A549 (cell line): ENCODE results near the gene CX3CR1. TPM values are rescaled to one million over a fixed set of nuclear protein-coding genes. Genes with fewer than 3 reads are reported as not detected.

Experiments
- ATAC-seq, 2 experiments: fragments of 200-7000 bp in 1 of 2; fragments of >200 bp in 1 of 2; cut with Nextera tagmentation in 1 of 2; cut with Tn5 transposase in 1 of 2; 3 replicates each; pipeline versions ENCODE4 v1.8.0 to v1.9.1; 2018 to 2020; ENCODE audit warnings: mild to moderate bottlenecking in 1 of 2, moderate library complexity in 1 of 2
- CTCF ChIA-PET: fragments of 300-600 bp; sonication (Branson Sonifier 250); formaldehyde crosslinking; extraction: SDS; loops from one replicate; lab custom pipeline; 2021; ENCODE audit warnings: antibody characterized with exemption, inconsistent platforms; lab: Yijun Ruan, JAX
- POLR2A ChIA-PET: fragments of 350-600 bp; formaldehyde crosslinking; extraction: SDS; loops from one replicate; lab custom pipeline; 2021; ENCODE audit warnings: antibody characterized with exemption, inconsistent platforms; lab: Yijun Ruan, JAX
- DNase-seq, 2 experiments: peaks; one replicate each; pipeline versions ENCODE4 v3.0.0 to v3.0.0-alpha.2; 2011 to 2016; ENCODE audit warnings: low read depth in 1 of 2, low spot score in 1 of 2
- FAIRE-seq: peaks from 2 replicates; lab custom pipeline; 2011; peaks lifted over from hg19 to GRCh38; lab: Jason Lieb, UNC
- H3K27ac ChIP-seq, 2 experiments: fragments of >200 bp; sonication (Bioruptor Twin); formaldehyde crosslinking; 3 replicates each; pipeline ENCODE4 v1.5.1; 2016 to 2017
- H3K4me1 ChIP-seq: fragments of >200 bp; sonication (Bioruptor Twin); formaldehyde crosslinking; 3 replicates; pipeline ENCODE4 v1.6.1; 2016
- H3K4me2 ChIP-seq: fragments of >200 bp; sonication (Bioruptor Twin); formaldehyde crosslinking; 3 replicates; pipeline ENCODE4 v1.6.1; 2016
- H3K4me3 ChIP-seq: fragments of >200 bp; sonication (Bioruptor Twin); formaldehyde crosslinking; 3 replicates; pipeline ENCODE4 v1.5.1; 2016
- H3K9me3 ChIP-seq: fragments of >200 bp; sonication (Bioruptor Twin); formaldehyde crosslinking; 3 replicates; pipeline ENCODE4 v1.6.1; 2016
- CEBPB ChIP-seq, 2 experiments: fragments of >200 bp in 1 of 2; sonication (Bioruptor Twin) in 1 of 2; formaldehyde crosslinking in 1 of 2; IDR thresholded peaks; 2 replicates each; pipeline ENCODE4 v1.6.1; 2012 to 2016
- E2F6 ChIP-seq: IDR thresholded peaks from 2 replicates; pipeline ENCODE4 v1.6.1; 2012; ENCODE audit warnings: low read depth, borderline replicate concordance
- EHF ChIP-seq: fragments of 250-450 bp; sonication (Bioruptor Pico); IDR thresholded peaks from 2 replicates; pipeline ENCODE4 v1.5.0; 2020; ENCODE audit warnings: mild to moderate bottlenecking
- EHMT2 ChIP-seq: fragments of 200-600 bp; sonication (generic); IDR thresholded peaks from 2 replicates; pipeline ENCODE4 v1.6.1; 2016; ENCODE audit warnings: antibody characterized with exemption, low read depth, mild to moderate bottlenecking, moderate library complexity
- ELK1 ChIP-seq: fragments of 150-350 bp; IDR thresholded peaks from 2 replicates; pipeline ENCODE4 v1.6.1; 2014; ENCODE audit warnings: low read depth, mild to moderate bottlenecking, low read length
- EP300 ChIP-seq, 2 experiments: fragments of >200 bp; sonication (Bioruptor Twin); formaldehyde crosslinking; IDR thresholded peaks; 2 replicates in 1 of 2; 3 replicates in 1 of 2; pipeline ENCODE4 v1.6.1; 2016 to 2017
- ESRRA ChIP-seq: fragments of 150-350 bp; IDR thresholded peaks from 2 replicates; pipeline ENCODE4 v1.6.1; 2014; ENCODE audit warnings: mild to moderate bottlenecking, low read length, borderline replicate concordance
- FOSL2 ChIP-seq, 2 experiments: fragments of 450-650 bp in 1 of 2; fragments of >200 bp in 1 of 2; sonication (Bioruptor Twin) in 1 of 2; formaldehyde crosslinking; IDR thresholded peaks; 2 replicates each; pipeline versions ENCODE4 v1.5.0 to v1.6.1; 2016 to 2020; ENCODE audit warnings: mild to moderate bottlenecking in 1 of 2, moderate library complexity in 1 of 2
- HDAC2 ChIP-seq: fragments of 200-600 bp; sonication (generic); IDR thresholded peaks from 2 replicates; pipeline ENCODE4 v1.6.1; 2016
- HES2 ChIP-seq: fragments of >200 bp; sonication (Bioruptor Twin); formaldehyde crosslinking; IDR thresholded peaks from 2 replicates; pipeline ENCODE4 v1.6.1; 2016
- HMGXB4 ChIP-seq: fragments of 250-450 bp; sonication (Bioruptor Pico); IDR thresholded peaks from 2 replicates; pipeline ENCODE4 v1.5.0; 2021; ENCODE audit warnings: mild to moderate bottlenecking, moderate library complexity, borderline replicate concordance
- HOXB13 ChIP-seq: fragments of 250-450 bp; sonication (Bioruptor Pico); IDR thresholded peaks from 2 replicates; pipeline ENCODE4 v1.5.0; 2020; ENCODE audit warnings: low read depth, mild to moderate bottlenecking, moderate library complexity
- KDM1A ChIP-seq: fragments of 200-600 bp; sonication (generic); IDR thresholded peaks from 2 replicates; pipeline ENCODE4 v1.6.1; 2016; ENCODE audit warnings: low read depth, mild to moderate bottlenecking
- KDM5A ChIP-seq: fragments of 200-600 bp; sonication (generic); IDR thresholded peaks from 2 replicates; pipeline ENCODE4 v1.6.1; 2016; ENCODE audit warnings: antibody characterized with exemption, mild to moderate bottlenecking
- MAFK ChIP-seq: fragments of 450-650 bp; IDR thresholded peaks from 2 replicates; pipeline ENCODE4 v1.6.1; 2014; ENCODE audit not compliant: partially characterized antibody
- MAX ChIP-seq: IDR thresholded peaks from 2 replicates; pipeline ENCODE4 v1.6.1; 2012
- NPAS2 ChIP-seq: fragments of 250-450 bp; sonication (Bioruptor Pico); IDR thresholded peaks from 2 replicates; pipeline ENCODE4 v1.8.0; 2022; ENCODE audit warnings: mild to moderate bottlenecking, moderate library complexity, borderline replicate concordance
- NR3C1 ChIP-seq: fragments of >200 bp; sonication (Bioruptor Twin); formaldehyde crosslinking; IDR thresholded peaks from 3 replicates; pipeline ENCODE4 v1.6.1; 2017
- PHF8 ChIP-seq: fragments of 200-600 bp; sonication (generic); IDR thresholded peaks from 2 replicates; pipeline ENCODE4 v1.6.1; 2016; ENCODE audit warnings: low read depth, mild to moderate bottlenecking, antibody characterized with exemption, moderate library complexity, borderline replicate concordance
- RARB ChIP-seq: fragments of 250-450 bp; sonication (Bioruptor Pico); IDR thresholded peaks from 2 replicates; pipeline ENCODE4 v1.8.0; 2021; ENCODE audit warnings: mild to moderate bottlenecking, moderate library complexity
- REST ChIP-seq: fragments of 200-600 bp; sonication (generic); IDR thresholded peaks from 2 replicates; pipeline ENCODE4 v1.6.1; 2016; ENCODE audit warnings: antibody characterized with exemption, mild to moderate bottlenecking, moderate library complexity
- RNF2 ChIP-seq: fragments of 200-600 bp; sonication (generic); IDR thresholded peaks from 2 replicates; pipeline ENCODE4 v1.6.1; 2016; ENCODE audit warnings: low read depth, mild to moderate bottlenecking, antibody characterized with exemption, moderate library complexity, borderline replicate concordance
- ZFP36 ChIP-seq: fragments of 450-650 bp; IDR thresholded peaks from 2 replicates; pipeline ENCODE4 v1.6.1; 2014; ENCODE audit warnings: borderline replicate concordance; ENCODE audit not compliant: partially characterized antibody
- WGBS: methylation state at CpG from one replicate; pipeline ENCODE4 v1.1.6; 2017; ENCODE audit errors: missing lambda C conversion rate; 5-methylcytosine and 5-hydroxymethylcytosine counted together
- polyA plus RNA-seq, 4 experiments: library from polyadenylated mRNA; depleted of rRNA in 3 of 4; stranded (reverse); fragments of >200 nt; fragmentation: RNase III in 1 of 4; extraction: RNeasy Plus Mini Kit Qiagen cat#74134 plus additional on column Dnase treatment in 1 of 4; gene quantifications; 2 replicates in 3 of 4; 3 replicates in 1 of 4; pipeline ENCODE4 v1.2.3, GENCODE V29; 2011 to 2017

CX3CR1 gene
- polyA plus RNA-seq, 2 of the 4 experiments (the other 2 are of a cell fraction) = 0.06 to 0.14 TPM

- H3K4me1 ChIP-seq = no peaks in the 10 kb centered on the region
- POLR2A ChIA-PET = no interaction called here
- DNase-seq (no peak), ATAC-seq (no peak), FAIRE-seq (no peak)
- no peak overlapping the region for H3K4me3 ChIP-seq
- CTCF ChIA-PET = interaction anchor here (1.7 to 2.0 kb wide), 2 partner anchors 55 to 106 kb away, joined by 6 read pairs; no protein-coding TSS in a partner anchor
- H3K9me3 ChIP-seq = peaks cover 5% of the 10 kb centered on the region; the same call in 1 of the 3 replicates
- H3K4me2 ChIP-seq = no peak overlapping the region
- TF ChIP-seq E2F6 (no peak), KDM5A (no peak), FOSL2 (IDR thresholded peaks at IDR 0.05) (no peak), FOSL2 (CRISPR knock-in tag; IDR thresholded peaks at IDR 0.05) (no peak), EHF (no peak), NPAS2 (CRISPR knock-in tag) (no peak), NR3C1 (no peak), HDAC2 (no peak), HES2 (no peak), REST (no peak), HOXB13 (no peak), KDM1A (no peak), ELK1 (no peak), EHMT2 (no peak), RARB (CRISPR knock-in tag) (no peak), CEBPB (IDR thresholded peaks at IDR 0.05) (no peak), PHF8 (no peak)
- H3K27ac ChIP-seq = no peak overlapping the region
- 1% methylated on average over 3 of the region's 3 CpGs for WGBS
Measured at GRCh38 chr3:39232859-39233258, 47.0 kb downstream of the CX3CR1 start.

GRCh38 chr3:39230453-39230852 is 49.4 kb downstream of the CX3CR1 start:
- Histone ChIP-seq H3K9me3 (peaks cover 5% of the 10 kb centered on the region; the same call in 1 of the 3 replicates), H3K4me2 (no peak overlapping the region), H3K4me3 (no peak overlapping the region), H3K4me1 (no peaks in the 10 kb centered on the region), H3K27ac (no peak overlapping the region)
- TF ChIP-seq EHMT2 = no peak
- no peak for TF ChIP-seq KDM1A
- TF ChIP-seq NR3C1 = no peak
- no peak for TF ChIP-seq ELK1
- no peak for TF ChIP-seq EP300 (IDR thresholded peaks at IDR 0.05)
- no peak for TF ChIP-seq HOXB13
- TF ChIP-seq MAFK = no peak
- TF ChIP-seq FOSL2 (IDR thresholded peaks at IDR 0.05) = no peak
- no peak for TF ChIP-seq FOSL2 (CRISPR knock-in tag; IDR thresholded peaks at IDR 0.05)
- TF ChIP-seq HMGXB4 (CRISPR knock-in tag) = no peak
- no peak for TF ChIP-seq KDM5A
- TF ChIP-seq CEBPB (IDR thresholded peaks at IDR 0.05) = no peak
- TF ChIP-seq MAX = no peak
- TF ChIP-seq ESRRA = no peak
- no peak for TF ChIP-seq ZFP36
- TF ChIP-seq RNF2 = no peak
- TF ChIP-seq PHF8 = no peak
- ChIA-PET POLR2A (no interaction called here), CTCF (interaction anchor here (0.6 to 1.0 kb wide), 3 partner anchors 10 to 62 kb away, joined by 3 to 4 read pairs (median 3); no protein-coding TSS in a partner anchor)
- no peak for ATAC-seq
- no peak for FAIRE-seq
- 11% methylated on average over 1 of the region's 1 CpG for WGBS
- DNase-seq = no peak
